Esophagus squamous epithelium (tissue), 4 donors: ENCODE data around the gene SYNM.

Experiments
- POLR2A ChIP-seq, 4 donors: fragments of 450-650 bp; IDR thresholded peaks; one replicate each; pipeline ENCODE4 v1.6.1; 2017; ENCODE audit warnings: antibody characterized with exemption in 4 of 4, mild to moderate bottlenecking in 4 of 4, moderate library complexity in 3 of 4
- TF ChIP-seq, protein P1 (sequence below), 6 experiments: fragments of 450-650 bp in 4 of 6; fragments of 200-600 bp in 2 of 6; sonication (generic) in 2 of 6; IDR thresholded peaks; one replicate each; pipeline ENCODE4 v1.5.1; 2016 to 2019; ENCODE audit warnings: antibody characterized with exemption in 6 of 6, mild to moderate bottlenecking in 4 of 6, moderate library complexity in 4 of 6

DNA sequence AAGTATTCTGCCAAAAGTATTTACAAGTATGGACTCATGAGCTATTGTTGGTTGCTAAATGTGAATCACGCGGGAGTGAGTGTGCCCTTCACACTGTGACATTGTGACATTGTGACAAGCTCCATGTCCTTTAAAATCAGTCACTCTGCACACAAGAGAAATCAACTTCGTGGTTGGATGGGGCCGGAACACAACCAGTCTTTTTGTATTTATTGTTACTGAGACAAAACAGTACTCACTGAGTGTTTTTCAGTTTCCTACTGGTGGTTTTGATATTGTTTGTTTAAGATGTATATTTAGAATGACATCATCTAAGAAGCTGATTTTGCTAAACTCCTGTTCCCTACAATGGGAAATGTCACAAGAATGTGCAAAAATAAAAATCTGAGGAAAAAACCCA is 30.3 kb downstream of the SYNM start:
- TF ChIP-seq, protein P1, sequence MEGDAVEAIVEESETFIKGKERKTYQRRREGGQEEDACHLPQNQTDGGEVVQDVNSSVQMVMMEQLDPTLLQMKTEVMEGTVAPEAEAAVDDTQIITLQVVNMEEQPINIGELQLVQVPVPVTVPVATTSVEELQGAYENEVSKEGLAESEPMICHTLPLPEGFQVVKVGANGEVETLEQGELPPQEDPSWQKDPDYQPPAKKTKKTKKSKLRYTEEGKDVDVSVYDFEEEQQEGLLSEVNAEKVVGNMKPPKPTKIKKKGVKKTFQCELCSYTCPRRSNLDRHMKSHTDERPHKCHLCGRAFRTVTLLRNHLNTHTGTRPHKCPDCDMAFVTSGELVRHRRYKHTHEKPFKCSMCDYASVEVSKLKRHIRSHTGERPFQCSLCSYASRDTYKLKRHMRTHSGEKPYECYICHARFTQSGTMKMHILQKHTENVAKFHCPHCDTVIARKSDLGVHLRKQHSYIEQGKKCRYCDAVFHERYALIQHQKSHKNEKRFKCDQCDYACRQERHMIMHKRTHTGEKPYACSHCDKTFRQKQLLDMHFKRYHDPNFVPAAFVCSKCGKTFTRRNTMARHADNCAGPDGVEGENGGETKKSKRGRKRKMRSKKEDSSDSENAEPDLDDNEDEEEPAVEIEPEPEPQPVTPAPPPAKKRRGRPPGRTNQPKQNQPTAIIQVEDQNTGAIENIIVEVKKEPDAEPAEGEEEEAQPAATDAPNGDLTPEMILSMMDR (IDR thresholded peaks at IDR 0.05), result no peak
- TF ChIP-seq POLR2A (IDR thresholded peaks at IDR 0.05), result no peak
